Kidney (tissue), 14 donors: Measurements from ENCODE around the gene RNF141. TPM values are rescaled to one million over a fixed set of nuclear protein-coding genes. Genes with fewer than 3 reads are reported as not detected.

Source experiments
- DNase-seq, 5 donors: peaks; one replicate each; pipeline ENCODE4 v3.0.0-alpha.2; 2013 to 2020
- FAIRE-seq: peaks from 2 replicates; lab custom pipeline; 2012; peaks lifted over from hg19 to GRCh38; lab: Jason Lieb, UNC
- H3K27ac ChIP-seq, 2 donors: one replicate each; pipeline ENCODE4 v1.7.0; 2013; ENCODE audit warnings: low read depth in 2 of 2, low read length in 2 of 2, inconsistent platforms in 1 of 2
- H3K27me3 ChIP-seq: one replicate; pipeline ENCODE4 v1.7.1; 2013; ENCODE audit warnings: low read length, inconsistent platforms; ENCODE audit not compliant: control insufficient read depth, insufficient read depth
- H3K36me3 ChIP-seq, 3 donors: one replicate each; pipeline versions ENCODE4 v1.7.0 to v1.7.1; 2013; ENCODE audit warnings: low read length in 3 of 3, control low read depth in 1 of 3, inconsistent platforms in 1 of 3; ENCODE audit not compliant: insufficient read depth in 3 of 3, control insufficient read depth in 2 of 3
- H3K4me1 ChIP-seq, 3 donors: one replicate each; pipeline versions ENCODE4 v1.7.0 to v1.7.1; 2013; ENCODE audit warnings: low read length in 3 of 3, inconsistent platforms in 1 of 3, low read depth in 1 of 3; ENCODE audit not compliant: control insufficient read depth in 2 of 3, insufficient read depth in 2 of 3
- H3K4me3 ChIP-seq, 3 donors: one replicate each; pipeline versions ENCODE4 v1.7.0 to v1.8.1; 2013; ENCODE audit warnings: low read length in 3 of 3, control low read depth in 1 of 3, inconsistent platforms in 1 of 3
- H3K9ac ChIP-seq, 3 donors: one replicate each; pipeline versions ENCODE4 v1.7.0 to v1.7.1; 2013; ENCODE audit warnings: low read length in 3 of 3, control low read depth in 1 of 3, inconsistent platforms in 1 of 3
- H3K9me3 ChIP-seq, 3 donors: one replicate each; pipeline versions ENCODE4 v1.7.0 to v1.7.1; 2013; ENCODE audit warnings: low read length in 3 of 3, control low read depth in 1 of 3, inconsistent platforms in 1 of 3; ENCODE audit not compliant: control insufficient read depth in 2 of 3, insufficient read depth in 1 of 3
- intact Hi-C: fragments of 100-400 bp; cut with DNase I; formaldehyde crosslinking; loops from one replicate; pipeline ENCODE4 v1.11.1; 2022
- polyA plus RNA-seq: library from polyadenylated mRNA; stranded (reverse); fragments of 350-450 nt; fragmentation: Illumina TruSeq; extraction: RNeasy Lipid Tissue Mini Kit (QIAGEN cat#74804); gene quantifications from one replicate; pipeline ENCODE4 v1.2.3, GENCODE V29; 2014; ENCODE audit warnings: low read depth, low replicate concordance; ENCODE audit not compliant: insufficient read depth
- total RNA-seq: library from RNA; stranded (reverse); fragmentation: NEBNext Ultra II Directional; extraction: Animal tissue kit (Norgen Biotek cat#: 25700); gene quantifications from one replicate; pipeline ENCODE4 v1.2.1, GENCODE V29; 2021
- TF ChIP-seq, protein P1 (sequence below): IDR thresholded peaks from 3 replicates; pipeline ENCODE4 v1.5.1; 2012; ENCODE audit warnings: mild to moderate bottlenecking, moderate library complexity, borderline replicate concordance; ENCODE audit not compliant: insufficient read depth; ENCODE audit errors: extremely low read depth
- donor health status: control.
- donor health status: control.
- donor health status: control.
- donor health status: control.
- donor health status: control.
- donor health status: DM: yes; HTN: yes; CAD: no.
- donor health status: Normal renal cell carcinoma (clear cell type).

Gene RNF141
- total and polyA plus RNA-seq, 2 donors from 2014 or later: 20.5 to 35.8 TPM

DNA sequence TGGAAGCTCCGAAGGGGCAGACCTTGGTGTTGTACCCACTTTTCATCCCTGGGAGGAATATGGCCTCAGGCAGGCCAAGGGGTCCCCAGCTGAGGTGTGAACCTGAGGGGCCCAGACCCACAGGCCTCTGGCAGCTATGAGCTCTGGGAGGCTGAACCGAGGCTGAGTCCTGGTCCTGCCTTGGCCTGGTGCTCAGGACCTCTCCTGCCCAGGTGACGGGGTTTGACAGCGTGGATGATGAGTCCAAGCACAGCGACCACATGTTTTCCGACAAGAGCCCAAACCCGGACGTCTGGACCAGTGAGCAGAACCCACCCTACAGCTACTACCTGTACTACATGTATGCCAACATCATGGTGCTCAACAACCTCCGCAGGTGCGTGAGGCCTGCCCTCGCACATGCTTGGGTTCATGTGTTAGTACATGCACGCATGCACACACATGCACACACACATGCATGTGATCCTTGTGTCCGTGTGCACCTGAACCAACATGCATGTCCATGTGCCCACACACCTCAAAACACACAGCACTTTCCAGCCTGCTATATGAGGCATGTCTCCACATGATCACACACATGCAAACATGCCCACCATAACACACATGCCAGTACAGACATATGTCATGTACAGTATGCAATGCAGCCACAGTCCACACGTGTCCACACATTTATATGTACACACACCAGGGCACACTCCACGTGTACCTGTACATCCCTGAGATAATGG lies 40.9 kb downstream of the RNF141 start:
- H3K27ac ChIP-seq: no peak overlapping the region
- intact Hi-C loops: no loop called here
- H3K36me3 ChIP-seq: peaks cover 0 to 12% (median 12%) of the 10 kb centered on the region in 3 donors
- H3K4me3 ChIP-seq: no peak overlapping the region
- no peak overlapping the region for H3K9ac ChIP-seq
- TF ChIP-seq, protein P1, sequence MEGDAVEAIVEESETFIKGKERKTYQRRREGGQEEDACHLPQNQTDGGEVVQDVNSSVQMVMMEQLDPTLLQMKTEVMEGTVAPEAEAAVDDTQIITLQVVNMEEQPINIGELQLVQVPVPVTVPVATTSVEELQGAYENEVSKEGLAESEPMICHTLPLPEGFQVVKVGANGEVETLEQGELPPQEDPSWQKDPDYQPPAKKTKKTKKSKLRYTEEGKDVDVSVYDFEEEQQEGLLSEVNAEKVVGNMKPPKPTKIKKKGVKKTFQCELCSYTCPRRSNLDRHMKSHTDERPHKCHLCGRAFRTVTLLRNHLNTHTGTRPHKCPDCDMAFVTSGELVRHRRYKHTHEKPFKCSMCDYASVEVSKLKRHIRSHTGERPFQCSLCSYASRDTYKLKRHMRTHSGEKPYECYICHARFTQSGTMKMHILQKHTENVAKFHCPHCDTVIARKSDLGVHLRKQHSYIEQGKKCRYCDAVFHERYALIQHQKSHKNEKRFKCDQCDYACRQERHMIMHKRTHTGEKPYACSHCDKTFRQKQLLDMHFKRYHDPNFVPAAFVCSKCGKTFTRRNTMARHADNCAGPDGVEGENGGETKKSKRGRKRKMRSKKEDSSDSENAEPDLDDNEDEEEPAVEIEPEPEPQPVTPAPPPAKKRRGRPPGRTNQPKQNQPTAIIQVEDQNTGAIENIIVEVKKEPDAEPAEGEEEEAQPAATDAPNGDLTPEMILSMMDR: no peak
- FAIRE-seq (no peak), DNase-seq (no peak)
- no peaks in the 10 kb centered on the region for H3K9me3 ChIP-seq
- H3K4me1 ChIP-seq: peaks cover 0 to 2% (median 0%) of the 10 kb centered on the region in 3 donors
- no peaks in the 10 kb centered on the region for H3K27me3 ChIP-seq

DNA sequence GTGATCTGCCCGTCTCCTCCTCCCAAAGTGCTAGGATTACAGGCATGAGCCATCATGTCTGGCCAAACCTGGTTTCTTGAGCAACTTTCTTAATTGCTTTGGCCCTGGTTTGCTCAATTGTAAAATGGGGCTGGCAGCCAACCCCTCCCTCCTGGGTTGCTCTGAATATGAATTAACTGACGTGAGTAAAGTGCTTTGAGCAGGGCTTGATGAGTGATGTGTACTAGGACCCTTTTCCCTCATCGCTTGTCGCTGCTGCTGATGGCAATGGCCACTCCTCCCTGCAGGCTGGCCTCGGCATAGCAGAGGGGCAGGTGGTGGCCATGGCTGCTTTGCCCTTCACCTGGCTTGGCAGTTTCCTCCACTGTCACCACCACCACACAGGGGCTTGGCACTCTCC lies 41.5 kb downstream of the RNF141 start:
- Histone ChIP-seq H3K27me3 (no peaks in the 10 kb centered on the region), H3K9me3 (no peaks in the 10 kb centered on the region), H3K36me3 (peaks cover 0 to 16% (median 14%) of the 10 kb centered on the region in 3 donors), H3K4me3 (no peak overlapping the region), H3K9ac (no peak overlapping the region), H3K27ac (no peak overlapping the region), H3K4me1 (peaks cover 0 to 2% (median 0%) of the 10 kb centered on the region in 3 donors)
- DNase-seq (no peak), FAIRE-seq (no peak)
- TF ChIP-seq, protein P1: no peak
- intact Hi-C loops: no loop called here

DNA sequence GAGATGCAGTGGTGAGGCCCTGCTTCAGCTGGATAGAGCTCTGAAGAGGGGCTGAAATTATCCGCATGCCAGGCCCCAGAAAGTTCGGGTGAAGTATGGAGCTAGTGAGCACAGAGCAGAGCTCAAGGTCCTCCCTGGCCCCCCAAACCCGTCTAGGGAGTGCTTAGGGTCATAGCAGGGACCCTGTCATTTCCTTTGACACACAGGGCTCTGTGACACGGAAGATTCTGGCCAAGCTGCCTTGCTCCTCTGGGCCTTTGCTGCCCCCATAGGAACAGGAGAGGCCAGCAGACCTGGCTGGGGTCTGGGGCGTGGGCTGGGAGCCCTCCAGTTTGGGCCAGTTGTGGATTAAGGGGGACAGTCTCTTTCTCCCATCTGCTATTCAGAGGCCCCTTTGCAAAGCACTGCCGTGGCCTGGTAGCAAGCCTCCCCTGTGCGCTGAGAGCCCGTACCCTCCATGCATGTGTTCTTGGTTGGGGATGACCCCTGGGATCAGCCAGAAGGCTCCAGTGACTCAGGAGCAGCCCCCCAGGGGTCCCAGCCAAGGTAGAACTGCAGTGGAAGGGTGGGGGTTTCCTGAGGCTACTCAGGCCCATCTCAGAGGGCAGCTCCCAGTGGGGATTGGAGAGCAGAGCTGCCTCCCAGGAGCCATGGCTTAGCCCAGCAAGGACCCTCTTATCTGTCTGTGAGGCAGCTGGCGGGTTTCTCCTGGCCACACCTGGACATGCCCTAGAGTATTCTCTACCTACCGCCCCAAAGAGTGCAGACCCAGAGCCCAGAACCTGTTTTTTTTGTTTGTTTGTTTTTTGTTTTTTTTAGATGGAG lies 42.3 kb downstream of the RNF141 start:
- H3K36me3 ChIP-seq: peaks cover 0 to 14% (median 12%) of the 10 kb centered on the region in 3 donors
- FAIRE-seq: no peak
- peaks cover 0 to 2% (median 0%) of the 10 kb centered on the region in 3 donors for H3K4me1 ChIP-seq
- no peaks in the 10 kb centered on the region for H3K9me3 ChIP-seq
- H3K4me3 ChIP-seq: no peak overlapping the region
- H3K9ac ChIP-seq: no peak overlapping the region
- intact Hi-C loops: no loop called here
- H3K27me3 ChIP-seq: no peaks in the 10 kb centered on the region
- no peak overlapping the region for H3K27ac ChIP-seq
- DNase-seq: no peak
- TF ChIP-seq, protein P1: no peak
